Head of caudate nucleus (tissue), 42 donors: ENCODE measurements around the gene TMEM200B.
"Not testable (repeated sequence)": the region's sequence is repeated elsewhere in the genome, so short reads cannot be mapped to it uniquely, and the experiment has no call there.

Source experiments
- DNase-seq, 42 donors: peaks; one replicate each; pipeline versions ENCODE4 v3.0.0 to v3.0.0-alpha.2; 2020 to 2021; ENCODE audit warnings: mixed read lengths in 7 of 42
- intact Hi-C: fragments of 100-400 bp; cut with DNase I; formaldehyde crosslinking; loops from one replicate; pipeline ENCODE4 v1.15.0; 2022

The TMEM200B gene

DNA sequence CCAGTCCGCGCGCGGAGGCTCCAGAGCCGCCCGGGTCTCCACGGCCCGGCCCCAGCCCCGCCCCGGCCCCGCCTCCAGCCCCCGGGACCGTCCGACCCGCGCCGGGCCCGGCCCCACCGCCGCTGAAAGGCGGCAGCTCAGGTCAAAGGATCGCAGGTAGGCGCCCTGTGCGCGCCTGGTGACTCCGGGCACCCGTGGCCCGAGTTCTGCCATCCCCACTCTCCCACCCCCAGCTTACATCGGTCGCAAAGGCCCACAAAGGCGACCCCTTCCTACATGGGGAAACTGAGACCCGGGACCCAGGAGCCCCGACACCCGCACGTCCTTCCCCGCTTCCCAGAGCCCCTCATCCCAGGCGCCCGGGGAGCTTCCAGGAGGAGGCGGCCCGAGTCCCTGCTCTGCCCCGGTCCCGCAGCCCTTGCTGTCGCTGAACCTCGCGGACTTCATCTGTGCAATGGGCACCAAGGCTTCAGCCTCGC lies at the start of gene TMEM200B:
Gene TMEM200B, minus strand, starts transcription at position 17 of the 479 bp plus-strand sequence. CDS start 2,075 bp downstream, outside the sequence.
- peak in 3 of 42 donors; percentile 10 to 21 (median 19) for DNase-seq
- intact Hi-C loops = loop anchor here (5.0 kb wide), 1 partner anchor 237 kb away; no protein-coding TSS in a partner anchor

DNA sequence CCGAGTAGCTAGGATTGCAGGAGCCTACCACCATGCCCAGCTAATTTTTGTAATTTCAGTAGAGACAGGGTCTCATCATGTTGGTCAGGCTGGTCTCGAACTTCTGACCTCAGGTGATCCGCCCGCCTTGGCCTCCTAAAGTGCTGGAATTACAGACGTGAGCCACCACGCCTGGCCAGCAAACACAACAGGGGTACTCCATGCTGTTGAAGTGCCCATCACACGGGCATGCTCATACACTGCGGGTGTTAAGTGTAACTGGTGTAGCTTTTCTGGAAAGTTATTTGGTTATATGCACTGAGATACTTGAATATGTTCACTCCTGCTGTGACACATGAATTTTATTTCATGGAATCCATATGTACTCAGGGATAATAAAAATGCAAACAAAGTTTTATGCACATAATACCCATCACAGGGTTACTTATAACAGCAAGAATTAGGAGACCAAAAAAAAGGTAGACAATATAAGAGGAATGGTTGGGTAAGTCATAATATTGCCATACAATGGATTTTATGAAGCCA lies 48.8 kb upstream of the TMEM200B start:
- peak in 1 of 42 donors; percentile 5 for DNase-seq
- intact Hi-C loops = no loop called here

DNA sequence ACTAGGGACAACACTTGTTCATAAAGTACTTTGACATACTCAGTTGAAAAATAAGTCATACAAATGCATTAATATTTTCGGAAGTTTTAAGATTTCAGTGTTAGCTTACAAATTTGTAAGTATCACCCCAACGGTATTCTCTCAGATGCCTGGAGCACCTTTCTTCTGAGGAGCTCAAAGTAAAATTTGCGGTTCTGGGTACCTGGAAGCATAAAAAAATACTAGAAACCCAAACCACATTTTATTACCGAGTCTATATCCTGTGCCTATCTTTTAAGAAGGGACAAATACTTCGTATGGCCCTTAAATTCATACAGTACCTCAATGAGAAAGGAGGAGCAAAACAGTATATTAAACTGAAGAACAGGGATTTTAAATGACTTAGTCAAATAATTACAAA lies 47.8 kb upstream of the TMEM200B start:
- intact Hi-C loops = no loop called here
- DNase-seq = no peak

DNA sequence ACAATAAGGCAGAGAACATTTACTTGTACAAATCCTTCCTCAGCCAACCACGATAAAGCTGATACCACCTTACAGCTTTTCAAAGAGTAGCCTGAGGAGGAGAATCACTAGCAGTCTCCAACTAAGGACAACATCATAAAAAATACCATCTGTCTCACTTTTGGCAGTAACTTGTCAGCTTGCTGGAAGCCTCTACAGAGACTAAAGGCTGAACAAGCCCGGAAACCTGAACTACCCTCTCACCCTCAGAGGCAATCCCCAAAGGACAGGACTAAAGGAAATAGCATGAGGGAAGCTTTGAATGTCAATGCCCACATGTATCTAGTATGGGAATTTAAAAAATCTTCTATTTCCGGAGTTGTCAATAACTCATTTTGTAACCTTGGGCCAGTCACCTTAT lies 47.4 kb upstream of the TMEM200B start:
- DNase-seq = peak in 1 of 42 donors; percentile 0
- intact Hi-C loops = no loop called here

DNA sequence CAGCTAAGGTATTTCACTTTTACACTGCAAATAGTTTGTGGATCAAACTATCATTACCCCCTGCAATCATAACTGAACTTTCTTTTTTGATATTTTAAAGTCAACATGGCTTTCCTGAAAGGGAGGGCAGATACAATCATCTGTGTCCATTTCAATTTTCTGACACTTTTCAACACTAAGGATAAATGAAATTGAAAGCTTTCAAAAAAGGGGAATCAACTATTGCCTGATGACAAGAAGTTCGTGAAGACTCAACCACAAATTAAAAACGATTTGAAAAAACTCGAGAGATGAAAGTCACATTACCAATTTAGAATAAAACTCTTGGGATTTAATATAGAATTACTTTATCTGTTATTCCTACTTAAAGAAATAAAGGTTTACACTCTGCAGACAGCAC lies 46.3 kb upstream of the TMEM200B start:
- no peak for DNase-seq
- intact Hi-C loops = no loop called here

DNA sequence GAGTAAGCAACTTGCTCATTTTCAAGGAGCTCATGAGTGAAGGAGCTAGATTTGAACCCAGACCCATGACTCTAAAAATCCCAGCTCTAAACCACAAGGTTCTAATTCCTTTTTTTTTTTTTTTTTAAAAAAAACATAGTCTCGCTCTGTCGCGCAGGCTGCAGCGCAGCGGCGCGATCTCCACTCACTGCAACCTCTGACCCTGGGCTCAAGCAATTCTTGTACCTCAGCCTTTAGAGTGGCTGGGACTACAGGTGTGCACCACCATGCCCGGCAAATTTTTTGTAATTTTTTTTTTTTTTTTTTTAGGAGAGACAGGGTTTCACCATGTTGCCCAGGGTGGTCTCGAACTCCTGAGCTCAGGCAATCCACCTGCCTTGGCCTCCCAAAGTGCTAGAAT lies 44.2 kb upstream of the TMEM200B start:
- intact Hi-C loops = no loop called here
- DNase-seq = peak in 2 of 42 donors; percentile 1 to 31

DNA sequence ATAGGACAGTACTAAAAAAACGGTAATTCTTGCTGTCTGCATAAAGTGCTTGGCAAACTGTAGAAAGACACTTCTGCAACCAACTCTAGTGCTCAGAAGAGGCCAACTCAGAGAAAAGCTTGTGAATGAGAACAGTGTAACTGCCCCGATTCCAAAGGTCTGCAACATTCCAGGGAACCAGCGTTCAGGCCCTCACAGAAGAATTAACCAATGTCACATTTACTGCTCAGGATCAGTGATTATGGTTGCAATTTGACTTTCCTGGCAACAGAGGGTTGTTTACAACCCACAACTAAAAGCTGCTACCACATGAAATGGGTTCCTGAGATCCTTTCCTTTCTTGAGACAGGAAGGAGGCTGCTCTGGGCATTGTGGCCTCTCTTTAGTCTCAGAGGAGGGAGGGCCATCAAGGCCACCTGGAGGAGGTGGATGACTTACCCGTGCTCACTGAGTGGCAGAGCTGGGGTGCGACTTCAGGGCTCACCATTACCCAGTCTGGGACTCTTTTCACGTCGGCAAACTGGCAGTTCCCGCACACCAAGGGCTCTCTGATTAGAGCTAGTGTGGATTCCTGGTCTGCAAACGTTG lies 42.7 kb upstream of the TMEM200B start:
- intact Hi-C loops = no loop called here
- peak in 1 of 42 donors; percentile 10 for DNase-seq

DNA sequence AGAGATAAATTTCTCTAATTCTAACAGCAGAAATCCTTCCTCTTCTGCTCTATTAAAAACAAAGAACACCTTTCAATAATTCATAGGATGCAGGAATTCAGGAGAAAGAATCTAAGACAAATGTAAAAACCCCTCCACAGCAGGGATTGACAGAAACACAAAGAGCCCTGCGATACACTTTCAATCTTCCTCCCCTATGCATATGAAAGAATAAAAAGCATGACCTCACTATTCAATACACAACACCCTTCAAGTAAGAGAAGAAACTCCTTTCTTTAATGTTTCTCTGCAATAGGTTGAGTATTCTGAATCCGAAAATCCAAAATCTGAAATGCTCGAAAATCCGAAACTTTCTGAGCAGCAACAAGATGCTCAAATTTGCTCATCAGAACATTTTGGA lies 40.9 kb upstream of the TMEM200B start:
- intact Hi-C loops = no loop called here
- DNase-seq = peak in 1 of 42 donors; percentile 5

DNA sequence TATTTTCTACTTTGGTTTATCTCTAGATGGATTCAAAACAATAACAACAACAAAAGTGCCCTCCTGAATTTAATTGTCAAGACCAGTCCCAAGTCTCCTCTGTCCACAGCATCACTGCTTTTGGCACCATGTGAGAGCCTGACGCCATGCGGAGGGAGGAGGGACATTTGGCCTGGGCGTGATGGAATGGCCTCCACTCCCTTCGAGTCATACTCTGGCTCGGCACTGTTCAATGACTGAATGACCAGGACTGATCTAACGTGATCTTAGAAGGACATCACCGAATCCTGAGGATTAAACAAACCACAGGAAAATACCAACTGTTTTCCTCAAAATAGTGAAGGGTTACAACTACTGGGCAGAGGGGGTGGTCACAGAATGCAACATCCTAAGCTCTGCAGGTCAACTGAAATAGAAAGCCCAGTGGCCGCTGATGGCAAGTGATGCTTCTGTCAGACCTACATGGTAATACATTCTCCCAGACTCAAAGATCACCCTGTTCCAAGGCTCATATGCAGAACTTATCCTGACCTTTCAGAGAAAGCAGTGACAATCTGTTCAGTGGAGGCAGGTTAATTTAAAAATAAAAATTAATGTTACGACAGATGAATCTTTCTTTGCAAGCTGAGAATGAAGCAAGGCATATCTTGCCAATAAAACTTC lies 38.9 kb upstream of the TMEM200B start:
- peak in 13 of 42 donors; percentile 10 to 69 (median 25) for DNase-seq
- intact Hi-C loops = no loop called here

DNA sequence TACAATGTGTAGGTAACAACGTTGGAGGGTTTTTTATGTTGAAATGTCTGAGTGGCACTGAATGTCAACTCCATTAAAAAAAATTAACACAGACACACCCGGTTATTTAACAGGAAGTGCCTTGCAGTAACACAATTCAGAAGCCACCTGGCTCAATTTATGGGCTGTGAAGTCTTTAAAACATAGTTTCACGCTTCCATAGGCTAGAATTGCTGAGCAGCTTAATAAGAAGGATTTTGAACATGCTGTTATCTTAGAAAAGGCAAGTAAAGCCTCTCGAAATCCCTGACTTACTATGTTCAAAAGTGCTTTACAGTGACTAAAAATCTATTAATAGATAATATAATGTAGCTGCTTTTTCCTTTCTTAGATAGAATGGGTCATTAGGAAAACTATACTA lies 38.3 kb upstream of the TMEM200B start:
- DNase-seq = peak in 1 of 42 donors; percentile 5
- intact Hi-C loops = no loop called here

DNA sequence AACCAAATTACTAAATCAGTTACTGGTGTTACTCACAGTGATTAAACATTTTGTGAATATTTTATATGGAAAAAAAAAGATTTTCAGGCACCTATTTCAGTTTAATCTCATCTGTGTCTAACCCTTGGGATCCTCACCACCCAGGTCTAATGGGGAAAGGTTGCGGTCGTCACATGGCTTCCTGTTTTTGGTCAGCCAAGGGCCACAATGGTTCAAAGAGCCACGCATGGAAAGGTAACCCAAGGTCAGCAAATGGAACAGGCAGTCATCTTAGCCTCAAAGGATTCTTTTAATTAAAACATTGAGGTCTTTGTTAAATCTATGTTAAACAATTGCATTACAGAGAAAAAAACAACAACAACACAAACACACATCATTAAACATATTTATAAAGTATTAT lies 36.1 kb upstream of the TMEM200B start:
- DNase-seq = peak in 1 of 42 donors; percentile 36
- intact Hi-C loops = no loop called here

DNA sequence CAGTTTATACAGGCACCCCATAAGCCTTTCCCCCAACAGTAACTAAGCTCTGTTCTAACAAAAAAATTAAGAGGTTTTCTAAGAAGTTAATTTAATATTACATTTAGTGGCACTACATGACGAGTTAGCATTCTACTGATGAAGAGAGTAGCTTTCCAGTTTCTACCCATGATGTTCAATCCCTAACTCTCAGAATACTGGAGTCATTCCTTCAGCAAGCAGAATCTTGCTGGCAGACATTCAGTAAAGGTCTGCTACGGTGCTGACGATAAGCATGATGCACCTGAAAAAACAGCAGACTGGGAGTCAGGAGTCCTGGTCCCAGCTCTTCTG lies 33.5 kb upstream of the TMEM200B start:
- DNase-seq = peak in 1 of 42 donors; percentile 3
- intact Hi-C loops = no loop called here

DNA sequence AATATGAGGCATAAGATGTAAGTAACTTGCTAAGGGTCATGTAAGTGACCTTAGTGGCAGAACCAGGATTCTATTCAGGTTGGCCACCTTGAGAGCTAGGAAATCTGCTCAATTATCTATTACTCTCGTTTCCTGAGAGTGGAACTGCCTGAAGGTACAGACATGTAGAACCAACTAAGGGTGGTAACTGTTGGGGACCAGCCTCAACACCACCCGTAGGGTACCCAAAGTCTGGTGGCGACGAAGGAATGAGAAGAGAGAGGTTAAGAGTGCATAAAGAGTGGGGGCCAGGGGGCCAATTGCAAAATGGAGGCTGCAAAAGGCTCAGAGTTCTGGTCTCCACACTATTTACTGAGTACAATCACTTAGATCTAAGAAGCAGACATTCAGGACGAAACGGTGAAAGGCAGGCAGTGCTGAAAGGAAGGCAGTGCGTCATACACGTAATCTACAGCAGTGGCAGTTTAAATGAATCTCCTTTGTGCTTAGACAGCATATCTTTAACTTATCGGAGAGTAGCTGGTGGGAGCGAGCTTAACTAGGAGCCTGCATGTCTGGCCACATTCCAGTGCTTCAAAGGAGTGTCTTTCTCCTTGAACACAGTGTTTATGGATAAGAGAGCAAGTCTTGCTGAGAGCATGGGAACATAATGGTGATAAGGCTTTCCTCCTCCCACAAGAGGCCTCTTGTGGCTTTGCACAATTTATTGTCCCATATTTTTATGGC lies 33.0 kb upstream of the TMEM200B start:
- peak in 1 of 42 donors; percentile 31 for DNase-seq
- intact Hi-C loops = no loop called here

DNA sequence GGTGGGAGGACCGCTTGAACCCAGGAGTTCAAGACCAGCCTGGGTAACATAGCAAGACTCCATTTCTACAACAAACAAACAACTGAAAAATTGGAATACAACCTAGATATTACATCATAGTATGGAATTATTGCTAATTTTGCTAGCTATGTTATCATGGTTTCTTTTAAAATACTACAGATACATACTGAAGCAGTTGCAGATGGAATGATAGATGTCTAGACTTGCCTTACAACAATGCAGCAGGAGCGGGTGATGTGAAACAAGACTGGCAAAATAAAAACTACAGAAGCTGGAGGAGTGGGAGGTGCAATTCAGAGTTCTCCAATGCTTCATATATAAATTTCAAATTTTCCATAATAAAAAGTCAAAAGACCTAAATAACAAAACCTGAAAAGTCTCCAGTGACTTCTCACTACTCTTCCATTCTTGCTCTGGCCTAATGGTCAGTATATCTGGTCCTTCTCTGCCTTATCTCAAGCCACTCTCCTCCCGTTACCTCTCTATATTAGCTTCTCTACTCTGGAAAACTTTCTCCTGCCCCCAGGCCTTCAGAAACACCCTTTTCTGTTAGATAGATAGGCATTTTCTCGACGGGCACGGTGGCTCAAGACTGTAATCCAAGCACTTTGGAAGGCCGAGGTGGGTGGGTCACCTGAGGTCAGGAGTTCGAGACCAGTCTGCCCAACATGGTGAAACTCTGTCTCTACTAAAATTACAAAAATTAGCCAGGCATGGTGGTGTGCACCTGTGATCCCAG lies 28.5 kb upstream of the TMEM200B start:
- intact Hi-C loops = no loop called here
- DNase-seq = no peak

DNA sequence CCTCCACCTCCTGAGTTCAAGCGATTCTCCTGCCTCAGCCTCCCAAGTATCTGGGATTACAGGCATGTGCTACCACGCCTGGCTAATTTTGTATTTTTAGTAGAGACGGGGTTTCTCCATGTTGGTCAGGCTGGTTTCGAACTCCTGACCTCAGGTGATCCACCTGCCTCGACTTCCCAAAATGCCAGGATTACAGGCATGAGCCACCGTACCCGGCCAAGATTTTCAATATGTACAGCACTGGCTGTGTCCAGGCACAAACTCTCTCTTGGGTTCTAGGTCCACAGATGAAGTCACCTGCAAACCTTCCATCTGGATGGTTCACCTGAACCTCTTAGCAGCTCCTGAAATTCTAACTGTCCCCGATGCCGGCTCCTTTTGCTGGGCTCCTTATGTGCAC lies 26.6 kb upstream of the TMEM200B start:
- intact Hi-C loops = not testable (repeated sequence)
- peak in 1 of 42 donors; percentile 9 for DNase-seq

DNA sequence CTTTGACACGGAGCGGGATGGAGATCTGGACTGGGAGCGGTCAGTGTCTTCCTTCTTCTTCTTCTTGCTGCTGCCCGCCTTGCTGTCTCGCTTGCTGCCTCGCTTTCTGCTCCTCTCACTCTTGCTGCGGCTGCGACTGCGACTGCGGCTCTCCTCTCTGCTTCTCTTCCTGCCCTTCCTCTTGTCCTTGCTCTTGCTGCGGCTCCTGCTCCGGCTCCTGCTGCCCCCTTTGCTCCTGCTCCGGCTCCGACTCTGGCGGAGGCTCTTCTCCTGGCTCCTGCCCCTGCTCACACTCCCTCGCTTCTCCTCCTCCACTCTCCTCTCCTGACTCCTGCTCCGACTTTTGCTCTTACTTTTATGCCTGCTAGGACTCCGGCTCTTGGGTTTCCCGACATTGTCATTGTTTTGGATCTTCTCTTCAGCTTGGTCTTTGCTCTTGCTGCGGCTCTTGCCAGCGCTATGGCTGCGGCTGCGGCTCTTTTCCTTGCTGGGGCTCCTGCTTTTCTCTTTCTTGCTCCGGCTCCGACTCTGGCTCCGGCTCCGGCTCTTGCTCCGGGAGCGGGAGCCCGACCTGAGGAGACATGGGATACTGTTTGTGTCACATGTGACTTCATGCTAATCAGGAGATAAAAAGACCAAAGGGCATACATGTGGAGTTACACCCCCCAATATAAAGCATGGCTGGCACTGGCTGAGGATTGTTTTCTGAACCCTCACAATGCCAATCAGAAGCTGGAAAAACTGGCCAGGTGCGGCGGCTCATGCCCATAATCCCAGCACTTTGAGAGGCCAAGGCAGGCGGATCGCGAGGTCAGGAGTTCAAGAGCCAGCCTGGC lies 25.2 kb upstream of the TMEM200B start:
- peak in 5 of 42 donors; percentile 10 to 59 (median 20) for DNase-seq
- intact Hi-C loops = no loop called here

DNA sequence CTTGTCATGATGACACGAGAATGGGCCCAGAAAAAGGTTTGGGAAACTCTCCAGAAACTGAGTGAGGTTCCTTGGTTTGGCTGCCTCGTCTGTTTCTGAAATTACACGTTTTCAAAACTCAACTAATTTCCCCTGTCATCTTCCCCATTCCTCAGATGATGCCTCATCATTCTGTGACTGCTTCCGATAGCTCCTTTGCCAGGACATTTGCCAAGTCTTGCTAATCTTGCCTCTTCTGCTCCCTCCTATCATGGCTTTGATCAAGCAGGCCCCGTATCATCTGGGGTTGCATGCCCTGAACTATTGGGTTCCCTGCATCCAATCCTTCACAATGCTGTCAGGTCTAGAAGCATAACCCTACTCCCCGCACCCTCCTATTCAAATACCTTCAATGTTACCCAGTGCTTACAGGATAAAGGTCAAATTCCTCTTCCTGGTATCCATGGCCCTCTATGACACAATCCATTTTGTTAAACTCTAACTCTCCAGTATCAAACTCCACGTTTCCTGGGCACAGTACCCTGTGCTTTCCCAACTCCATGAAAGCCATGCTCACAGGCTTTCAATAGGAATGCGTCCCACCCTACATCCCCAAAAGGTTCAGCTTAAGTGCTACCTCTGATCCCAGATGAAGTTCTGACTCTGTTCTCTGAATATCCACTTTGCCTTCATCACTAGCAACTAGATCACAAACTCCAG lies 22.2 kb upstream of the TMEM200B start:
- intact Hi-C loops = no loop called here
- peak in 4 of 42 donors; percentile 4 to 10 (median 8) for DNase-seq

DNA sequence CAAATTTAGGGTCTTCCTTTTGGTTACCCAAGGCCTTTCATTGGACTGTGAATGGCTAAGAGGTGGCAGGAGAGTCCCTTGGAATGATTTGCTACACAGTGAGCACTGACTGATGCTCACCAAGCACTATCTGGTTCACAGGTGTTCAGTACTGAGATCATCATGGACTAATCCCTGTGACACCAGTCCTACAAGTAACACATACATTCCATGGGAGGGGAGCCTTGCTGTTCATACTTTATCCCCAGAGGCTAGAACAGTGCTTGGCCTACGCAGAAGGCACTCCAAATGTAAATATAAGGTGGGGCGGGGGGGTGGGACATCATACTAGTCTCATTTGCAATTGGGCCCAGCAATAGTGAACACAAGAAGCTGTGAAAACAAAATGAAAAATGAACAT lies 20.5 kb upstream of the TMEM200B start:
- DNase-seq = peak in 1 of 42 donors; percentile 9
- intact Hi-C loops = no loop called here
